HG02588 (cell line): ENCODE data around the gene GALNT6.
A peak's percentile ranks its signal among the peaks of the same experiment; 100 is the strongest.
"Not testable (repeated sequence)": the region's sequence is repeated elsewhere in the genome, so short reads cannot be mapped to it uniquely, and the experiment has no call there.

Source experiments
- ATAC-seq: cut with Tn5 transposase; IDR thresholded peaks from one replicate; pipeline ENCODE4 v1.9.1; 2021; ENCODE audit warnings: mild to moderate bottlenecking, moderate library complexity; ENCODE audit not compliant: unreplicated experiment

The GALNT6 gene

GRCh38 chr12:51359851-51360250 is 31.4 kb downstream of the GALNT6 start:
- no peak for ATAC-seq

GRCh38 chr12:51358496-51358895 is 32.7 kb downstream of the GALNT6 start:
- ATAC-seq: no peak

DNA sequence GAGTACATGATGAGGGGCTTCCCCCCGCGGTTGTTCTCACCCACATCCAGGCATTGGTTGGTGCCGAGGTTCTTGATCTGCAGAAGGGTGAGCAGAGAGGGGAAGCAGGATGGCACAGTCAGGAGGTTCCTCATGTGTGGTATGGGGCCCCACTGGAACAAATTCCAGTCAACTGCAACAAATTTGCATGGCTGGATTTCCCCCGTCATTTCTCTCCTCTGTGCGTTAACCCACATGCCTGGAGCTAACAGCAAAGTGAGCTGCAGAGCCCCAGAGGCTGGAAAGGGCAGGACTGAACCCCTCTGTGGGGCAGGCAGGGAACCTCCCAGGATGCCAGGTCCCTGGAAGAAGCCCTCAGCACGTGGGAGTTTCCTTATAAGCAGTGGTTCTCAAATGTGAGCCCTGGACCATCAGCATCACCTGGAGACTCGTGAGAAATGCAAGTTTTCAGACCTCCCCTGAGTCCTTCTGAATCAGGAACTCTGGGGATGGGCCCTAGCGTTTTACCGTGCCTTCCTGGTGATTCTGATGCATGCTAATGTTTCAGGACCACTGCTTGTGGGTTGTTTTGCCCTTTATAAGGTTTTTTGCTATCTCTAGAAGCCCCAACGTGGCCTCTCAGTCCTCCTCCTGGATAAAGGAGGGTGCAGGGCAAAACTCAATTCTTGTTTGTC is 33.7 kb downstream of the GALNT6 start:
- no peak for ATAC-seq

GRCh38 chr12:51351913-51352532 is 39.2 kb downstream of the GALNT6 start:
- ATAC-seq: no peak

GRCh38 chr12:51349026-51349425 is 42.2 kb downstream of the GALNT6 start:
- no peak for ATAC-seq

- no peak for ATAC-seq
Measured at GRCh38 chr12:51348116-51348515, 43.1 kb downstream of the GALNT6 start.

DNA sequence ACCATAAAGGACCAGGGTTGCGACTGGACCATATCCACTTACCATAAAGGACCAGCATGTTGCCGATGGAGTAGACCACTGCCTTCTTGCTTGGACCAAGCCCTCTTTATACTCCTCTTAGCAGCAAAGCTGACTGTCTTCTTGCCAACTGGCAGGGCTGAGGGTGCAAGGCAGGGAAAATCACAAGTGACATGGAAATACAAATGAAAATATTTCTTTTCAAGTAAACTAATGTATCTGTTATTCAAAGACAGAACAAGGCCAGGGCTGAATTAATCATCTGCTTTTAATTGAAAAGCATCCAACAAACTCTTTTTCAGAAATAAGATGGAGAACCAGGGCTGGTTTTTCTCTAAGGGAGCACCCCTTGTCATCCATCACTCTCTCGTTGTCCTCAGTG is 44.6 kb downstream of the GALNT6 start, which contains the start of gene CELA1:
Gene CELA1 (minus strand): TSS at position 99 of the 400 bp plus-strand sequence. CDS start 41 bp downstream, at position 58.
- ATAC-seq: no peak

GRCh38 chr12:51345681-51346080 is 45.5 kb downstream of the GALNT6 start:
- ATAC-seq: no peak

GRCh38 chr12:51343201-51343600 is 48.0 kb downstream of the GALNT6 start:
- no peak for ATAC-seq

- no peak for ATAC-seq
Measured at GRCh38 chr12:51342416-51342815, 48.8 kb downstream of the GALNT6 start.

- ATAC-seq: no peak
Measured at GRCh38 chr12:51341251-51342007, 49.8 kb downstream of the GALNT6 start.

DNA sequence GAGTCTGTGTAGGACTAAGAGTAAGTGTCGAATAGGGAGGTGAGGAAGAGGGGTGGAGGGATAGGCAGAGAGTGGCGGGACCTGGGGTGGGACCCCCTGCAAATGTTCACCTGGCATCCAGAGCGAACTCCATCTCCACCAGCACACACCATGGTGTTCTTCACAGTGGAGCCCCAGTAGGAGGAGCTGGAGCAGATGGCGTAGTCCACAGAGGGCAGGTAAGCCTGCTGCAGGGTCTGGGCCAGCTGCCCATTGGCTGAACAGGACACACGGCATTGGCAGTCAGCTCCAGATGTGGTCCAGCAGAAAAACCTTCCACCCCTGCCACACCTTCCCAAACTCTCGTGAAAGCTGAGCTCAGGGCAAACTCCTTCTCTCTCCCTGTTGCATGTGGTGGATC is 51.5 kb downstream of the GALNT6 start:
- no peak for ATAC-seq

DNA sequence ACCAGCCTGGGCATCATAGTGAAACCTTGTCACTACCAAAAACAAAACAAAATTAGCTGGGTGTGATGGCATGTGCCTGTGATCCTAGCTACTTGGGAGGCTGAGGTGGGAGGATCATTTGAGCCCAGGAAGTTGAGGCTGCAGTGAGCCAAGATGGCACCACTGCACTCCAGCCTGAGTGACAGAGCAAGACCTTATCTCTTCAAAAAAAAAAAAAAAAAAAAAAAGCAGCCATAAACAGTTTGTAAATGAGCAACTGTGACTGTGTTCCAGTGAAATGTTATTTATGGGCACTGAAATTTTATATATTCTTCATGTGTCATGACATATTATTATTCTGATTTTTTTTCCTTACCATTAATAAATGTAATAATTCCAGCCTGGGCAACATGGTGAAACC is 53.9 kb downstream of the GALNT6 start:
- ATAC-seq: not testable (repeated sequence)

DNA sequence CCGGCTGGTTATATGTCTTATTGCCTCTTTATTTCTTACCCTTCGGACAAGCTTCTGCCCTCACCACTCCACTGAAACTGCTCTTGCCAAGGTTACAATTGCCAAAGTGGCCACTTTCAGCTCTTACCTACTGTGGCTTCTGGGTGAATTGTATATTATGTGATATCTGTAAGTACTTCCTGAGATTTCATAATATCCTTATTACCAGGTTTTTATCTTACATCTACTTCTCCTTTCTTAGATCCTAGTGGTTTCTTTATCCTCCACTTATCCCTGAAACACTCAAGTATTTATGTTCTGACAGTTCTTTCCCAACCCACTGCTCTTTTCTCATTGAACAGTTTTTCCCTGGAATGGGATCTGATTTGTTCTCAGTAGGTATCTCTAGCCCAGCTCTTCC is 55.3 kb downstream of the GALNT6 start:
- no peak for ATAC-seq

- ATAC-seq: no peak
Measured at GRCh38 chr12:51334764-51335163, 56.4 kb downstream of the GALNT6 start.

- ATAC-seq: no peak
Measured at GRCh38 chr12:51333536-51333935, 57.7 kb downstream of the GALNT6 start.

DNA sequence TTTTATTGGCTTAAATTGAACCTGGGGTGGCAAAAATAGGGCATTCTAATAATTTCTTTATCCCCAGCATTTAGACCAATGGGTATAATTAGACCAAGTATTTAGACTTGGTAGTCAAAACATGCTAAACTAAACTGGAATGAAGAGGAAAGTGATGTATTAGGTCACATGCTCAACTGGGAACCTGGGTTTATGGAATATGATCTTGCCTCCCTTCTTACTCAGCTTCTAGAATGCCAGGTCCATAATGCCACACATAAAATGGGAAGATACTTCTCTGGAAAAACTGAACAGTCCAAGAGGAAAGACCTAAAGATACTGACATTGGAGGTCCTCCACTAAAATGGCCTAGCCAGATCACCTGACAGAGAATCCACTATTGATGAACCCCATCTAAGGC is 61.0 kb downstream of the GALNT6 start:
- no peak for ATAC-seq

DNA sequence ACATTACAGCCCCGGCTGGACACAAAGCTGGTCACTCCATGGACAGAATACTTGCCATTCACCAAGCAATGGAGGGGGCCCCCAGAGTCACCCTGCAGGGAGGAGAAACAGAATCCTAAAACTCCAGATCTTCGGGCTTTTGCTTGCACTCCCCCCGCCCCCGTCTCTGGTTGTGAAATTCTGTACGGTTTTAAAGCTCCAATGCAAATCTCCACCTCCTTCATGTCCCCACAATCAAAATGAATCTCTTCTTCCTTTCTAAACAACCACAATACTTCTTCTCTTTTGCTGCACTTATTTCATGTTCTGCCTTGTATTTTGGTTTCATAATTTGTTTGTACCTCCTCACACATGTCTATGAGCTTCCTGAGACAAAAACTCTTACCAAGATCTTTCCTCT is 61.5 kb downstream of the GALNT6 start:
- ATAC-seq: no peak

- ATAC-seq: no peak
Measured at GRCh38 chr12:51328587-51328986, 62.6 kb downstream of the GALNT6 start.

DNA sequence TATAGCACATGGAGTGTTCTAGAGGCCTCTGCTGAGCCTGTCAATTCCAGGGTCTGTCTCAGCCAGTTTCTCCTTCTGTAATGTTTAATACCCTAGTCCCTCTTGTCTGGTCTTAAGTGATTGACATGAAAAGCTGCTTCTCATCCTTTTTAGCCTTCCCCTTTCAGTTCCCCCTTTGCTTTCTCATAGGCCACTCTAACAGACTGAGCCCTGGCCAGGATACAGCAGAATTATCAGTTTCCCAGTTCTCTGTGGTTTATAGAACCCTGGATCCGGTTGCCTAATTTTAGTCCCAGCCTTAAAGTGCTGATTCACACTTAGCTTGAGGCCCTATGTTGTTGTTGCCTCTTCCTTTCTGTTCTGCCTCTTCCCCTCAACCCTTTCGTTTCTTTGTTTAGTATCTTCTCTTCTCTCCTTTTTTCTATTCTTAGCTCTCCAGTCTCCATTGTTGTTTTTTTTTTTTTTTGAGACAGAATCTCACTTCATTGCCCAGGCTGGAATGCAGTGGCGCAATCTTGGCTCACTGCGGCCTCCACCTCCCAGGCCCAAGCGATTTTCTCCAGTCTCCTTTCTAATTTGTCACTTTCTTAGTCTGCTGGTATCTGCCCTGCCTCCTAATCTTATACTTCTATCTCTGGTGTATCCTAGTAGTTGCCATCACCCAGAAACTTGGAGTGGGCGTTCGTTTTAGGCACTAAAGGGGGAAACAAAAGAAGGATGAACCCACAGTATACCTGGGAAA is 64.3 kb downstream of the GALNT6 start:
- ATAC-seq: peak; percentile 40

DNA sequence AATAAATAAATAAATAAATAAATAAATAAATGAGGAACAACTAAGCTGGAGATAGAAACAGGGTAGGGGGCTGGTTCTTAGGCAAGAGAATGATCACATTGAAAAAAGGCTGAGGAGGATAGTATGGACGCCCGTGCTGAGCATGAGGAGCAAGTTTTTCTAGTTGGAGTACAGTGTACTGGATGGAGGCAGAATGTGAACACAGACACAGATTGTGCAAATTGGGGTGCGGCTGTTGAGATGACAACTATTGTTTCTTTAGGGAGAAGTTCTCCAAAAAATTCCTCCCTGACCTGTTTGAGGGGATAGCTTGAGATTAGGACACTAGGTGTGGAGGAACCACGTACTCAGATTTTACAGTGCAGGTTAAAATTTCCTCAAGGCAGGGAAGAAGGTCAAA is 66.3 kb downstream of the GALNT6 start:
- ATAC-seq: no peak
